ENCODE measurements around the gene BLACAT1. TPM values are rescaled to one million over a fixed set of nuclear protein-coding genes. Genes with fewer than 3 reads are reported as not detected.

The BLACAT1 gene
- total RNA-seq, 1 donor from 2014 or later = 3.9 TPM

GRCh38 chr1:205441318-205441633 is 14.6 kb downstream of the BLACAT1 start:
- no peak overlapping the region for H3K4me3 ChIP-seq (ENCODE audit: low read depth, low read length)
- no peak for DNase-seq (ENCODE audit: low read depth)
- TF ChIP-seq CTCF (conservative IDR thresholded peaks at IDR 0.05; ENCODE audit: low read depth, low read length) = no peak

GRCh38 chr1:205440476-205441317 is 15.1 kb downstream of the BLACAT1 start:
- TF ChIP-seq CTCF (conservative IDR thresholded peaks at IDR 0.05; ENCODE audit: low read depth, low read length) = no peak
- DNase-seq (ENCODE audit: low read depth) = peak; percentile 40
- no peak overlapping the region for H3K4me3 ChIP-seq (ENCODE audit: low read depth, low read length)

GRCh38 chr1:205440121-205440475 is 15.7 kb downstream of the BLACAT1 start:
- no peak for DNase-seq (ENCODE audit: low read depth)
- no peak overlapping the region for H3K4me3 ChIP-seq (ENCODE audit: low read depth, low read length)
- no peak for TF ChIP-seq CTCF (conservative IDR thresholded peaks at IDR 0.05; ENCODE audit: low read depth, low read length)

- no peak overlapping the region for H3K4me3 ChIP-seq (ENCODE audit: low read depth, low read length)
Observed at GRCh38 chr1:205438213-205439158, 17.4 kb downstream of the BLACAT1 start.

GRCh38 chr1:205437570-205437969 is 18.3 kb downstream of the BLACAT1 start:
- no peak for DNase-seq (ENCODE audit: low read depth)
- TF ChIP-seq CTCF (conservative IDR thresholded peaks at IDR 0.05; ENCODE audit: low read depth, low read length) = no peak

More at GRCh38 chr1:205438213-205439158, 17.4 kb downstream of the BLACAT1 start:
- TF ChIP-seq CTCF (conservative IDR thresholded peaks at IDR 0.05; ENCODE audit: low read depth, low read length) = peak; percentile 51
- no peak for DNase-seq (ENCODE audit: low read depth)

GRCh38 chr1:205436776-205437410 is 19.0 kb downstream of the BLACAT1 start:
- no peak overlapping the region for H3K4me3 ChIP-seq (ENCODE audit: low read depth, low read length)
- no peak for DNase-seq (ENCODE audit: low read depth)
- no peak for TF ChIP-seq CTCF (conservative IDR thresholded peaks at IDR 0.05; ENCODE audit: low read depth, low read length)

More at GRCh38 chr1:205437570-205437969, 18.3 kb downstream of the BLACAT1 start:
- H3K4me3 ChIP-seq (ENCODE audit: low read depth, low read length) = no peak overlapping the region

Measured in epithelial cell of proximal tubule (primary cell).